SK-MEL-5 (cell line): ENCODE data around the gene MATCAP1. TPM values are rescaled to one million over a fixed set of nuclear protein-coding genes. Genes with fewer than 3 reads are reported as not detected.

ENCODE experiments used
- DNase-seq: peaks from one replicate; pipeline ENCODE4 v3.0.0-alpha.2; 2016; ENCODE audit warnings: low read depth, low spot score
- in situ Hi-C: cut with HindIII; loops from 2 replicates; pipeline ENCODE4 v1.10.0; 2016; ENCODE audit warnings: low sequenced_read_pairs, high pct_unique_total_duplicates, low pct_unique_long_range_greater_than_20kb
- total RNA-seq: library from RNA; depleted of rRNA; stranded (reverse); fragments of >200 nt; shearing (Covaris generic); gene quantifications from 2 replicates; pipeline ENCODE4 v1.2.3, GENCODE V29; 2014

The MATCAP1 gene
- total RNA-seq, 1 experiment from 2014 or later = 4.4 TPM

GRCh38 chr16:67151431-67152097 is 32.2 kb downstream of the MATCAP1 start:
- in situ Hi-C loops = no loop called here
- no peak for DNase-seq

GRCh38 chr16:67150833-67151396 is 32.8 kb downstream of the MATCAP1 start, which contains the start of gene B3GNT9:
Gene B3GNT9 (minus strand): TSS chr16:67150998. CDS start chr16:67150485, 513 bp downstream.
- DNase-seq = no peak
- in situ Hi-C loops = no loop called here

GRCh38 chr16:67150047-67150832 is 33.5 kb downstream of the MATCAP1 start:
- in situ Hi-C loops = no loop called here

GRCh38 chr16:67149276-67150046 is 34.3 kb downstream of the MATCAP1 start:
- in situ Hi-C loops = no loop called here
- no peak for DNase-seq

More at GRCh38 chr16:67150047-67150832, 33.5 kb downstream of the MATCAP1 start:
- no peak for DNase-seq

GRCh38 chr16:67148656-67149275 is 35.0 kb downstream of the MATCAP1 start:
- in situ Hi-C loops = no loop called here
- no peak for DNase-seq

GRCh38 chr16:67148221-67148620 is 35.5 kb downstream of the MATCAP1 start:
- DNase-seq = no peak
- in situ Hi-C loops = no loop called here

GRCh38 chr16:67147437-67148140 is 36.2 kb downstream of the MATCAP1 start:
- in situ Hi-C loops = no loop called here
- DNase-seq = no peak

GRCh38 chr16:67146523-67147357 is 37.0 kb downstream of the MATCAP1 start:
- DNase-seq = no peak
- in situ Hi-C loops = no loop called here

GRCh38 chr16:67145746-67146145 is 38.0 kb downstream of the MATCAP1 start:
- in situ Hi-C loops = no loop called here

GRCh38 chr16:67144943-67145342 is 38.8 kb downstream of the MATCAP1 start:
- in situ Hi-C loops = no loop called here
- no peak for DNase-seq

More at GRCh38 chr16:67145746-67146145, 38.0 kb downstream of the MATCAP1 start:
- no peak for DNase-seq

- no peak for DNase-seq
These were observed 41.4 kb downstream of the MATCAP1 start for GRCh38 chr16:67142342-67142741.

GRCh38 chr16:67141391-67141790 is 42.4 kb downstream of the MATCAP1 start:
- in situ Hi-C loops = no loop called here
- no peak for DNase-seq

More at GRCh38 chr16:67142342-67142741, 41.4 kb downstream of the MATCAP1 start:
- in situ Hi-C loops = no loop called here

- in situ Hi-C loops = no loop called here
- no peak for DNase-seq
These were observed 46.2 kb downstream of the MATCAP1 start for GRCh38 chr16:67137605-67138004.

- in situ Hi-C loops = no loop called here
- no peak for DNase-seq
These were observed 54.3 kb downstream of the MATCAP1 start for GRCh38 chr16:67129422-67129821.

- DNase-seq = no peak
- in situ Hi-C loops = no loop called here
These were observed 54.9 kb downstream of the MATCAP1 start for GRCh38 chr16:67128887-67129286.

- in situ Hi-C loops = no loop called here
- no peak for DNase-seq
These were observed 55.3 kb downstream of the MATCAP1 start for GRCh38 chr16:67128417-67128816.
